DLD1 (cell line): ENCODE measurements around the gene CSNK1D.
"Not testable (repeated sequence)": the region's sequence is repeated elsewhere in the genome, so short reads cannot be mapped to it uniquely, and the experiment has no call there.

Experiments
- in situ Hi-C: cut with HindIII; loops from 2 replicates; pipeline ENCODE4 v1.10.0; 2017; ENCODE audit warnings: low sequenced_read_pairs

The CSNK1D gene

DNA sequence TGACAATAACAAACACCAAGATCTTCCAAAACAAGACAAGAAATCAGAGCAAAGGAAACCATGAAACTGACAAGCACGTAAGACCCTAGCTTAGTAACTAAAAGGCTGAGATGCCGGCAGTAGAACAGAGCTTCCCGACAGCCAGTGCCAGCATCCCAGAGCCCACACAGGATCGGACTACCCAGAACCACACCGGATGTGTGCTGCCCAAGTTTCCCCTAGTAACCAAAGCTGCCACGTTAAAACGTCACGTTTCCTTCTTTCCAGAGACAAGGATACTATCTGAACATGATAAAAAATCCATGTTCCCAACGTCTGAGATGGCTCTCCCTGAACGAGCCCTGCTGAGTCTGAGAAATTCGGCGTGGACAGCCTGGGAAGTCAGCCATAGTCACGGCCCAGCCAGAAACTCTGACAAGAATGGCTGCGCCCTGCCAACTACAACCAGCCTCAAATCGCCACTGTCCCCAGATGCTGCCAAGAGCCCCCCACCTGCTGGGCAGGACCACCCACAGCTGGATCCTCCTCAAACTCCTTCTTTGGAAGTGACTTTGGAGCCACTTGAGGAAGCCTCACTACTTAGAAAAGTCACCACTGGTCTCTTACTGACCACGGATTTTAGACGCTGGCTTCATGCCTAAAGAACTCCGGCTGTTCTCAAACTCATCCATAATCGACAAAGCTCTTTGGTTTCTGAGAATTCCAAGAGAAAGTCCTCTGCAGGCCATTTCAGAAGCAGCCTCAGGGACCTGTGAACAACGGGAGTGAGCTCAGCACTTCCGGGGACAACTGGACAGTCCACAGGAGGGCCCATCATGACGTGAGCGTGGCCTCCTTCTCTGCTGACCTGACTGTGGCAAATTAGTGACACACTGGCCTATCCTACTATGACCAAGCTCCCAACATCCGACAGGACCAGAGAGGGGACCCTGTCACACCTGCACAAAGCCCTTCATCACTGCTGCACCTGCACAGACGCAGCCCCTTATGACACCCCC is 77.5 kb downstream of the CSNK1D start:
- in situ Hi-C loops = no loop called here

DNA sequence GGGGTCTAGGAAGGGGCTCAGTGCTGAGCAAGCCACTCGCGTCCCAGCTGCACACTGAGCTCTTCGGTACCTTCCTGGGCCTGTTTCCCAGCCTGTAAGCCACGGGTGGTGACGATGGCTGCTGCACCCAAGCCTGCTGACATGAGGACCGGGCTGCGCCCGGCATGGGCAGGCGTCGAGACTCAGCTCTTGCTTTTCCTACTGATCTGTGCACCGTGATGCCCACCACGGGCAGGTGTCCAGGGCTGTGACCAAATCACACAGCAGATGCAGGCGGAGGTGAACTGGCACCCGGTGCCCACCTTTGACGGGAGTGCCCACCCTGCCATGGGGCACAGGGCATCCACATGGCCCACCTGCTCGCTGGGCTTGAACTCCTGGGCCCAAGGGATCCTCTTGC is 78.7 kb downstream of the CSNK1D start:
- in situ Hi-C loops = no loop called here

DNA sequence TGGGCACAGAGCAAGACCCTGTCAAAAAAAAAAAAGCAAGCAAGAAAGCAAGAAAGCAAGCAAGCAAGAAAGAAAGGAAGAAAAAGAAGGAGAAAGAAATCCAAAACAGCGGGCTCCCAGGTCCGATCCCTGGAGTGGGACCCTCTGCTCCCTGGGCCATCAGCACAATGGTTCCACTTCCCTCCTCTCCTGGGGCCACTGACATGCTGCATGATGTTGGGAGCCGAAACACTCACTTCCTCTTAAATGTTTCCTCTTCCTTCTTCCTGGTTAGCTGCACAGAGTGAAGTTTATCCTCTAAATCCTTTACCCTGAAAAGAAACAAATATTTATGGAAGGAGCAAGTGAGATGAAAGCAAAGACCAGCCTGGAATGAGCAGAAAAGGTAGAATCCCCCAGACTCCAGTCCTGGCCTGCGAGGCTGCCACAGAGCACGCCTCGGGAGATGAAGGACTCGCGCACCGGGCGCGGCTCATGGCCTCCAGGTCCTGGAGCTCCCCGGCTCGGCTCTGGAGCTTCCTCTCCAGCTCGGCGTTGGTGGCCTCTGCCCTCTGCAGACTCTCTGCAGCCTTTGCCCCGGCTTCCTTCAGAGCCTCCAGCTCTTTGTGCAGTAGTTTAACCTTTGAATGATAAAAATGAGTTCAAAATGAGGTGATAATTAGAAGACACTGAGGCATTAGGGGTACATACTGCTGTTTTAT is 79.8 kb downstream of the CSNK1D start:
- in situ Hi-C loops = no loop called here

DNA sequence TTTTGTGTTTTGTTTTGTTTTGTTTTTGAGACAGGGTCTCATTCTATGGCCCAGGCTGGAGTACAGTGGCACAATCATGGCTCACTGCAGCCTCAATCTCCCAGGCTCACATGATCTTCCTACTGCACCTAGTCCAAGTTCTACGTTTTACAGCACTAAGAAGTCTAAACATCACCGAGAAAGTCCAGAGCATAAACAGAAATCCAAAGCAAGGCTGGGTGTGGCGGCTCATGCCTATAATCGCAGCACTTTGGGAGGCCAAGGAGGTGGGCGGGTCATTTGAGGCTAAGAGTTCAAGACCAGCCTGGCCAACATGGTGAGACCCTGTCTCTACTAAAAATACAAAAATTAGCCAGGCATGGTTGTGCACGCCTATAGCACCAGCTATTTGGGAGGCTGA is 80.5 kb downstream of the CSNK1D start:
- in situ Hi-C loops = not testable (repeated sequence)
